Measurements from ENCODE around the gene EIF5.

The EIF5 gene

DNA sequence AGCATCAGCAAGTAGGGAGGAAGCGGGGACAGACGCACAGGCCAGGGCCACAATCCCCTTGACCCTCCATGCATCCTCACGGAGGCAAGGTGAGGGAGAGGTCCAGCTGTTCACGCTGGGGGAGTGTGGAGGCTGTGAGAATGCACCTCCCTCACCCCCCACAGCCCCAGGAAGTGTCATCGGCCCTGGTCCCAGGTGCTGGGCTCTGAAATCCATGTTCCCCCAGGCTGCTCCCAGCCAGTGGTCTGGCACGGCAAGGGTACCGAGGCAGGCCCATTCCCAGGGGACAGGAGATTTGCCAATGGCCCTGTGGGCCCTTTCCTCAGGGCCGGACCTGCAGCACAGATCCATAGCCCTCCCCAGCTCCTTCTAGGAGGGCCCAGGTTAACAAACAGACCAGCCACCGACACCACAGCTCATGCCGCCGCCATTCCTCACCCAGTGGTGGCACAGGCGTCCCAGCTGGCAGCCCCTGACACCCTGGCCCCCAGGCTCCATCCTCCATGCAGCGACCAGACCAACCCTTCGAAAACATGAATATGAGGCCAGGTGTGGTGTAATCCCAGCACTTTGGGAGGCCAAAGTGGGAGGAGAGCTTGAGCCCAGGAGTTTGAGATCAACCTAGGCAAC, 21.9 kb upstream of the EIF5 start:
- H3K9ac ChIP-seq (ENCODE audit: low read depth, low read length), result no peak overlapping the region
- H3K36me3 ChIP-seq (ENCODE audit: insufficient read depth, low read length), result no peaks in the 10 kb centered on the region
- H3K4me3 ChIP-seq (ENCODE audit: low read length), result no peak overlapping the region
- peaks cover 17% of the 10 kb centered on the region for H3K27me3 ChIP-seq (ENCODE audit: control insufficient read depth, insufficient read depth, low read length)
- H3K9me3 ChIP-seq (replicated peaks; ENCODE audit: low read length), result no peaks in the 10 kb centered on the region
- no peak overlapping the region for H3K4me2 ChIP-seq (ENCODE audit: low read length)
- H3K4me1 ChIP-seq (ENCODE audit: control insufficient read depth, insufficient read depth, low read length), result peaks cover 6% of the 10 kb centered on the region

DNA sequence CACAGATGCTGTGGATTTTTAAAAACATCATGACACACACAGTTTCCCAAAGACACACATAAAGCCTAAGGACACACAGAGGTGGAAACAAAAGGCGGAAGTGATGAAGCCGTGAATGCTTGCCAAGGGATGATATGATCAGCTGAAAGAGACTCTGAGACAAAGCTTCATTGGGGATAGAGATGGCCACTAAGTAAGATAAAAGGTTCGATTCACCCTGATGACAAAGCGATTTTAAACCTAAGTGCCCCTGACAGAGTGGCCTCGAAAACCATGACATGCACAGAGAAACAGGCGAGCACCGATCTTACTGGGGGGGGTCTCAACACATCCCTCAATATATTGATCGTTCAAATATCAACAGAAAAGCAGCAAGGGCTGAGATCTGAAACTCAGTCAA, 20.3 kb upstream of the EIF5 start:
- H3K9me3 ChIP-seq (replicated peaks; ENCODE audit: low read length), result no peaks in the 10 kb centered on the region
- H3K27me3 ChIP-seq (ENCODE audit: control insufficient read depth, insufficient read depth, low read length), result peaks cover 13% of the 10 kb centered on the region
- H3K9ac ChIP-seq (ENCODE audit: low read depth, low read length), result no peak overlapping the region
- H3K4me1 ChIP-seq (ENCODE audit: control insufficient read depth, insufficient read depth, low read length), result peaks cover 6% of the 10 kb centered on the region
- no peaks in the 10 kb centered on the region for H3K36me3 ChIP-seq (ENCODE audit: insufficient read depth, low read length)
- H3K4me3 ChIP-seq (ENCODE audit: low read length), result no peak overlapping the region
- H3K4me2 ChIP-seq (ENCODE audit: low read length), result no peak overlapping the region

DNA sequence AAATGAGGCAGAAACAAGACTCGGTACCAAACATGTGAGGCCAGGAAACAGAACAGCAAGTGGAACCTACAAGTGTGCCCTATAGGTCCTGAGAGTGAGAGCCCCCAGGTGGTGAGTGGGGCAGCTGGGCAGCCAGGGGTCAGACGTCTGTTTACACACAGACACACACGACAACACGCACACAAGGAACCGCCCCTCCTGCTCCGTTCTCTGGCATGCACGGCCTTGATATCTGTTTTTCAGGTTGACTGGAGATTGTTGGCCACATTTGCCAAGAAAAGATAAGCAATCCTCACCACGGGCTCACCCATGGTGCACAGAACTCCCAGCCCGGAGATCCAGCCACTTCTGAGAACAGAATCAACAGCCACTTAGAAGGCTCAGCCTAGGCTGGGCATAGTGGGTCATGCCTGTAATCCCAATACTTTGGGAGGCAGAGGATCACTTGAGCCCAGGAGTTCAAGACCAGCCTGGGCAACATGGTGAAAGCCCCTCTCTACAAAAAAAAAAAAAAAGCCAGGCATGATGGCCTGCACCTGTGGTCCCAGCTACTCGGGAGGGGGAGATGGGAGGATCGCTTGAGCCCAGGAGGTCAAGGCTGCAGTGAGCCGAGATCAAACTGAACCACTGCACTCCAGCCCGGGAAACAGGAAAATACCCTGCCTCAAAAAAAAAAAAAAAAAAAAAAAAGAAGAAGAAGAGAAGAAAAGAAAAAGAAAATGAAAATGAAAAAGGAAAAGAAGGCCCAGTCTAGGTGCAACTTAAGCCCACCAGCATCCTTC, 19.4 kb upstream of the EIF5 start:
- no peaks in the 10 kb centered on the region for H3K36me3 ChIP-seq (ENCODE audit: insufficient read depth, low read length)
- H3K27me3 ChIP-seq (ENCODE audit: control insufficient read depth, insufficient read depth, low read length), result peaks cover 22% of the 10 kb centered on the region
- no peak overlapping the region for H3K4me3 ChIP-seq (ENCODE audit: low read length)
- peaks cover 6% of the 10 kb centered on the region for H3K4me1 ChIP-seq (ENCODE audit: control insufficient read depth, insufficient read depth, low read length)
- H3K9ac ChIP-seq (ENCODE audit: low read depth, low read length), result no peak overlapping the region
- no peak overlapping the region for H3K4me2 ChIP-seq (ENCODE audit: low read length)
- H3K9me3 ChIP-seq (replicated peaks; ENCODE audit: low read length), result no peaks in the 10 kb centered on the region

DNA sequence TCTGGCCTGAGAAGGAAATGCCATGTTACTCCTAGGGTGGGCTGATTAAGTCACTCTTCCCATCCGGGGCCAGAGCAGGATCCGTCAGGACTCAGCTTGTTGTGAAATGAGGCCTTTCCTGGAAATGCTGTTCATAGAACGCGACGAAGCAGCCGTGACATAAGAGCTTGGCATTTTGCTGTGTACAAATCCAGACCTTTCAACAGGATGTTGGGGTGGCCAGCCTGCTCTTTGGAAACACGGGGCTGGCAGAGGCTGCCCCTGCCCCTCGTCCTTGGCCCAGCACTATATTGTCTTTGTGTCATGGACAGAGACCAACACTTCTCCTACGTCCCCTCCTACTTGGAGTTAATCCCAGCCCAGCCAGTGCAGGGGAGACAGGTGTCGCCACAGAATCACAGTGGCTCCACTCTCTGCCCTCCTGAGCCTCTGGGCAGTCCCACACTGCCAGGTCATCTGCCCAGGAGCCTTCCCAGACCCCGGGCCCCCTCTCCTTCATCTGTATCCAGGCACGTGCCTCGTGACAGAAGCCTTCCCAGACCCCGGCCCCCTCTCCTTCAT, 18.6 kb upstream of the EIF5 start:
- H3K9me3 ChIP-seq (replicated peaks; ENCODE audit: low read length), result no peaks in the 10 kb centered on the region
- peak overlapping the region; percentile 2 for H3K4me2 ChIP-seq (ENCODE audit: low read length)
- H3K36me3 ChIP-seq (ENCODE audit: insufficient read depth, low read length), result no peaks in the 10 kb centered on the region
- H3K9ac ChIP-seq (ENCODE audit: low read depth, low read length), result no peak overlapping the region
- peaks cover 6% of the 10 kb centered on the region for H3K4me1 ChIP-seq (ENCODE audit: control insufficient read depth, insufficient read depth, low read length)
- peaks cover 22% of the 10 kb centered on the region for H3K27me3 ChIP-seq (ENCODE audit: control insufficient read depth, insufficient read depth, low read length)
- H3K4me3 ChIP-seq (ENCODE audit: low read length), result no peak overlapping the region

DNA sequence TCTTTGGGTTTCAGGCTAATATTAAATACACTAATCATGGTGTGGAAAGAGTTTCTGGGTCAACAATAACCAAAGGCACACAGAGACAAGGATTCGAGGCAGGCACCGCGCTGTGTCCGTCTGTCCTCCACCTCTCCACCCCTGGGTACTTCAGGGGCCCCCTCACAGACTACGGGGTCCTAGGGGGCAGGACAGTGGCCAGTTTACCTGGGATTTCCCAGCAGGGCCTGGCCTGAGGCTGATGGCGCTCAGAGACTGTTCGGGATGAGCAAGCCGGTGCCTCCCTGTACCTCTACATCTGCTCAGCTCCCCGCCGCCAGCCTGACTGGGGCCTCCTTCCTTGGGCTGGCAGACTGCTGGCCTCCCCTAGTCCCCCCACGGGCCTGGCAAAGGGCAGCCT, 18.1 kb upstream of the EIF5 start:
- H3K9me3 ChIP-seq (replicated peaks; ENCODE audit: low read length), result no peaks in the 10 kb centered on the region
- H3K27me3 ChIP-seq (ENCODE audit: control insufficient read depth, insufficient read depth, low read length), result peaks cover 22% of the 10 kb centered on the region
- H3K4me3 ChIP-seq (ENCODE audit: low read length), result no peak overlapping the region
- no peak overlapping the region for H3K9ac ChIP-seq (ENCODE audit: low read depth, low read length)
- no peak overlapping the region for H3K4me2 ChIP-seq (ENCODE audit: low read length)
- peaks cover 6% of the 10 kb centered on the region for H3K4me1 ChIP-seq (ENCODE audit: control insufficient read depth, insufficient read depth, low read length)
- H3K36me3 ChIP-seq (ENCODE audit: insufficient read depth, low read length), result no peaks in the 10 kb centered on the region

DNA sequence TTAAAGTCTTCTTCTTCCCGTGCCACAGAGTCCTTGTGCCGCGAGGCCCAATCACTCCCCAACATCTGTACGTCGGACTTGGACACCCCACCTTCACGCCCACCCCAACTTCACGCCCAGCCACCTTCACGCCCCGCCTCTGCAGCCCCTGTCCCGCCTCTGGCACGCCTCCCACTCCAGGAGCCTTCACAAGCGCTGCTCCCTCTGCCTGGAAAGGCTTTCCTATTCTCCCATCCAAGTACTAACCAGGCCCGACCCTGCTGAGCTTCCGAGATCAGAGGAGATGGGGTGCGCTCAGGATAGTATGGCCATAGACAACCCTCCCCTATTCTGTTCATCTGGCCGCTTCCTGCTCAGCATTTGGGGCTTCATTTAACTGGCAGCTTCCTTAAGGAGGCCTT, 17.3 kb upstream of the EIF5 start:
- no peaks in the 10 kb centered on the region for H3K9me3 ChIP-seq (replicated peaks; ENCODE audit: low read length)
- H3K36me3 ChIP-seq (ENCODE audit: insufficient read depth, low read length), result no peaks in the 10 kb centered on the region

DNA sequence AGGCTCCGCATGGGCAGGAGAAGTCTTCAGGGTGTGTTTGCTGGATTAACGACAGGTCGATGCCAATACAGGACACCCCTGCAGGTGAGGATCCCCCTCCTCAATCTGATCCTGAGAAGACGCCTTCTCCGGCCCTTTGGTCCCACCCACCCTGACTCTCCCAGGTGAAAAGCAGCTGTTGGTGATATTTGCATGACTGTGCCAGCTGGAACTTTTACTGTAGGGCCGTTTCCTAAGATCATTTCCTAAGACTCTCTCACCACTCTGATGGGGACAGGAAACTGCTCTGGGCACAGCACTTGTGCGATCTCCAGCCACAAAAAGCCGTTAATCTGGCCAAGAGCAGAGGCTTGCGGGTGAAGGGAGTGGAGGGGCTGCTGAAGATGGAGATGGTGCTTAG, 16.8 kb upstream of the EIF5 start:
- Histone ChIP-seq H3K4me3 (ENCODE audit: low read length) (no peak overlapping the region), H3K27me3 (ENCODE audit: control insufficient read depth, insufficient read depth, low read length) (peaks cover 15% of the 10 kb centered on the region), H3K9ac (ENCODE audit: low read depth, low read length) (no peak overlapping the region), H3K4me2 (ENCODE audit: low read length) (no peak overlapping the region), H3K36me3 (ENCODE audit: insufficient read depth, low read length) (no peaks in the 10 kb centered on the region), H3K9me3 (replicated peaks; ENCODE audit: low read length) (no peaks in the 10 kb centered on the region), H3K4me1 (ENCODE audit: control insufficient read depth, insufficient read depth, low read length) (peaks cover 6% of the 10 kb centered on the region)

More for the DNA sequence above, 17.3 kb upstream of the EIF5 start:
- Histone ChIP-seq H3K27me3 (ENCODE audit: control insufficient read depth, insufficient read depth, low read length) (peaks cover 15% of the 10 kb centered on the region), H3K4me3 (ENCODE audit: low read length) (no peak overlapping the region), H3K4me1 (ENCODE audit: control insufficient read depth, insufficient read depth, low read length) (peaks cover 6% of the 10 kb centered on the region), H3K4me2 (ENCODE audit: low read length) (no peak overlapping the region), H3K9ac (ENCODE audit: low read depth, low read length) (no peak overlapping the region)

DNA sequence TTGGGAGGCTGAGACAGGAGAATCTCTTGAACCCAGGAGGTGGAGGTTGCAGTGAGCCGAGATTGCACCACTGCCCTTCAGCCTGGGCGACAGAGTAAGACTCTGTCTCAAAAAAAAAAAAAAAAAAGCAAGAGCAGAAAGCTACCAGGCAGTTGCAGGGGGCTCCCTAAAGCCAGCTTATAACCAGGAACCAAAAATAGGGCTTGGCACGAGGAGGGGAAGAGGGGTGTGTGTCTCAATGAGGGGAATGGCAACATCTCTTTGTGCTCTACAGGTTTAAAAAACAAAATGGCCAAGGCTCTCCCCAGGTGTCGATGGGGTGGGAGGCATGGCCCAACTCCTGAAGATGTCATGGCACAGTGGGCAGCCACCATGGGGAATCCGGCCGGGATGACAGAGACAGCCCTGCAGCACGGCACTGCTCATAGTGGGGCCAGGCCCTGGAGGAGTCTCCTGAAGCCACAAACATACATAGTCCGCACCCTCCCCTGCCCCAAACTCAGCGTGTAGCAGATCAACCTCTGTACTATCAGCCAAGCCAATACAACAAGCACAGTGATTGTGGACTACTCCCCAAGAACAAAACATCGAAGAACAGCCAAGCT, 16.0 kb upstream of the EIF5 start:
- H3K36me3 ChIP-seq (ENCODE audit: insufficient read depth, low read length), result no peaks in the 10 kb centered on the region
- no peak overlapping the region for H3K4me2 ChIP-seq (ENCODE audit: low read length)
- H3K4me3 ChIP-seq (ENCODE audit: low read length), result no peak overlapping the region
- H3K27me3 ChIP-seq (ENCODE audit: control insufficient read depth, insufficient read depth, low read length), result peaks cover 20% of the 10 kb centered on the region
- H3K9ac ChIP-seq (ENCODE audit: low read depth, low read length), result no peak overlapping the region
- peaks cover 6% of the 10 kb centered on the region for H3K4me1 ChIP-seq (ENCODE audit: control insufficient read depth, insufficient read depth, low read length)
- H3K9me3 ChIP-seq (replicated peaks; ENCODE audit: low read length), result no peaks in the 10 kb centered on the region

DNA sequence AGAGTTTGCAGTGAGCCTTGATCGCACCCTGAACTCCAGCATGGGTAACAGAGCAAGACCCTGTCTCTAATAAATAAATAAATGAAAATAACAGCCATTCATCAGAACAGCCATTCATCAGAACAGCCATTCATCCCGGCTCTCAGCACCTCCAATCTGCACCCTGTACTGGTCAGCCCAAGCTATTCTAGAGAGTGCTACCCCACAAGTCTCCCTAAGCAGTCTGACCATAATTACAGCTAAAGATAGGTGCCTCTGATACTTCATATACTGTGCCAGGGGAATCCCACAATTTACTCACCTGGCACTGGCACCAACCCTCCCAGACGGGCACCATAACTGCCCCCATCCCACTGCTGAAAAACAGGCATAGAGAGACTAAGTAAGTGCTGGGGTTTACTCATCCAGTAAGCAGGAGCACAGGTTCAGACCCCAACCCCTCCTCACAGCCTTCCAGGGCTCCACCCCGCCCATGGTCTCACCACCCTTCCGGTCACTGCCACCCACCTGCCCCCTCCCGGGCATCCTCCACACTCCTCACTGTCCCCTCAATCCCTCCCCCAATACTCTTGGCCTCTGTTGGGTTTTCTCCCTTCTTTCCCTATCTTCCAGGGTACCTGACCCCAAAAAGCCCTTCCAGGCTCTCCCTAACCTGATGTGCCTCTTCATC, 15.2 kb upstream of the EIF5 start:
- H3K4me2 ChIP-seq (ENCODE audit: low read length), result no peak overlapping the region
- no peaks in the 10 kb centered on the region for H3K36me3 ChIP-seq (ENCODE audit: insufficient read depth, low read length)
- H3K4me3 ChIP-seq (ENCODE audit: low read length), result no peak overlapping the region
- H3K27me3 ChIP-seq (ENCODE audit: control insufficient read depth, insufficient read depth, low read length), result peaks cover 23% of the 10 kb centered on the region
- no peak overlapping the region for H3K9ac ChIP-seq (ENCODE audit: low read depth, low read length)
- H3K4me1 ChIP-seq (ENCODE audit: control insufficient read depth, insufficient read depth, low read length), result peaks cover 6% of the 10 kb centered on the region
- H3K9me3 ChIP-seq (replicated peaks; ENCODE audit: low read length), result no peaks in the 10 kb centered on the region

DNA sequence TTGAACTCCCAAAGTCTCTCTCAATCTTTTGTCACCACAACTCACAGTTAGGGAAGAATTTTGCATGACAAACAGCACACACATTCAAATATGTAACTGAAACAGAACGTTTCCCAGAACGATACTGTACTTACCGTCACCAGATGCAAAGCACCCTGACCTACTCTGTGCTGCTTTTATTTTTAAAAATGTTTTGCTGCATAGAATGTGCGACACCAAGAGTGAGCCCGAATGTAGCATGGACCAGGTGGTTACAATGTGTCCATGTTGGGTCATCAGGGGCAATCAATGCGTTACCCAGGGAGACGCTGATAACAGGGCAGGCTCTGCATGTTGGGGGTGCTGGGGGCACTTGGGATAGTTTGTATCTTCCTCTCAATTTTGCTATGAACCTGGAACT, 14.6 kb upstream of the EIF5 start:
- H3K4me1 ChIP-seq (ENCODE audit: control insufficient read depth, insufficient read depth, low read length), result peaks cover 6% of the 10 kb centered on the region
- H3K27me3 ChIP-seq (ENCODE audit: control insufficient read depth, insufficient read depth, low read length), result peaks cover 20% of the 10 kb centered on the region
- H3K9me3 ChIP-seq (replicated peaks; ENCODE audit: low read length), result no peaks in the 10 kb centered on the region
- H3K4me3 ChIP-seq (ENCODE audit: low read length), result no peak overlapping the region
- no peak overlapping the region for H3K4me2 ChIP-seq (ENCODE audit: low read length)
- no peak overlapping the region for H3K9ac ChIP-seq (ENCODE audit: low read depth, low read length)
- no peaks in the 10 kb centered on the region for H3K36me3 ChIP-seq (ENCODE audit: insufficient read depth, low read length)

DNA sequence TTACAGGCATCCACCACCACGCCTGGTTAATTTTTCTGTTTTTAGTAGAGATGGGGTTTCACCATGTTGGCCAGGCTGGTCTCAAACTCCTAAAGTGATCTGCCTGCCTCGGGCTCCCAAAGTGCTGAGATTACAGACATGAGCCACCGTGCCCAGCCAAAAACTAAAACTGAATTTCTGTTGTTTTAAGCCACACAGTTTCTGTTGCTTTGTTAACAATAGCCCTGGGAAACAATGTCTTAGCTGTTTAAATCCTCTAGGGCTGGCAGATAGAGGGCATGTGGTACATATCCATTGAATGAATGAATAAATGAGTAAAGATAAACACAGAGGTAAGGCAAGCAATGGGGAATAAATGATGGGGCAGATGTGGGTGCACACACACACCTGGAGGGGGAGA, 8.0 kb upstream of the EIF5 start:
- no peak overlapping the region for H3K9ac ChIP-seq (ENCODE audit: low read depth, low read length)
- H3K9me3 ChIP-seq (replicated peaks; ENCODE audit: low read length), result no peaks in the 10 kb centered on the region
- H3K27me3 ChIP-seq (ENCODE audit: control insufficient read depth, insufficient read depth, low read length), result peaks cover 11% of the 10 kb centered on the region
- no peaks in the 10 kb centered on the region for H3K4me1 ChIP-seq (ENCODE audit: control insufficient read depth, insufficient read depth, low read length)
- H3K36me3 ChIP-seq (ENCODE audit: insufficient read depth, low read length), result no peaks in the 10 kb centered on the region
- no peak overlapping the region for H3K4me2 ChIP-seq (ENCODE audit: low read length)
- H3K4me3 ChIP-seq (ENCODE audit: low read length), result no peak overlapping the region

Data from skeletal muscle satellite cell (primary cell).